ENCODE results near the gene EVPLL.
"Not testable (repeated sequence)": the region's sequence is repeated elsewhere in the genome, so short reads cannot be mapped to it uniquely, and the experiment has no call there.

GRCh38 chr17:18388266-18388665, 10.7 kb downstream of the EVPLL start:
- not testable (repeated sequence) for TF ChIP-seq CTCF (IDR thresholded peaks at IDR 0.05; ENCODE audit: low read depth, low read length); EZH2phosphoT487 (IDR thresholded peaks at IDR 0.05; ENCODE audit: low read depth)

All from OCI-LY3 (cell line).